HG03097 (cell line): ENCODE measurements around the gene PUS10.

Source experiments
- ATAC-seq: cut with Tn5 transposase; IDR thresholded peaks from one replicate; pipeline ENCODE4 v1.9.1; 2021; ENCODE audit not compliant: unreplicated experiment, low FRiP score

Gene PUS10

GRCh38 chr2:60974652-60975051 is 43.4 kb downstream of the PUS10 start:
- ATAC-seq: no peak

GRCh38 chr2:60973705-60974104 is 44.4 kb downstream of the PUS10 start:
- ATAC-seq: no peak

GRCh38 chr2:60972889-60973656 is 45.0 kb downstream of the PUS10 start:
- ATAC-seq: no peak

- ATAC-seq: peak; percentile 64
Observed at GRCh38 chr2:60966507-60967405, 51.3 kb downstream of the PUS10 start.

GRCh38 chr2:60965499-60965785 is 52.6 kb downstream of the PUS10 start:
- no peak for ATAC-seq

- ATAC-seq: no peak
Observed at GRCh38 chr2:60964651-60965498, 53.2 kb downstream of the PUS10 start.

- ATAC-seq: no peak
Observed at GRCh38 chr2:60963190-60963589, 54.9 kb downstream of the PUS10 start.

- ATAC-seq: no peak
Observed at GRCh38 chr2:60962528-60962927, 55.5 kb downstream of the PUS10 start.

- no peak for ATAC-seq
Observed at GRCh38 chr2:60961457-60961856, 56.6 kb downstream of the PUS10 start.

GRCh38 chr2:60960706-60961105 is 57.3 kb downstream of the PUS10 start:
- ATAC-seq: no peak

GRCh38 chr2:60959501-60959900 is 58.6 kb downstream of the PUS10 start:
- no peak for ATAC-seq

- no peak for ATAC-seq
Observed at GRCh38 chr2:60958800-60959199, 59.3 kb downstream of the PUS10 start.

- ATAC-seq: no peak
Observed at GRCh38 chr2:60958361-60958760, 59.7 kb downstream of the PUS10 start.

- ATAC-seq: no peak
Observed at GRCh38 chr2:60957643-60958042, 60.4 kb downstream of the PUS10 start.

GRCh38 chr2:60957224-60957623 is 60.8 kb downstream of the PUS10 start:
- ATAC-seq: no peak

- no peak for ATAC-seq
Observed at GRCh38 chr2:60954139-60954538, 63.9 kb downstream of the PUS10 start.

- ATAC-seq: no peak
Observed at GRCh38 chr2:60948926-60949579, 69.0 kb downstream of the PUS10 start.

- ATAC-seq: no peak
Observed at GRCh38 chr2:60948161-60948560, 69.9 kb downstream of the PUS10 start.

GRCh38 chr2:60947056-60947455 is 71.0 kb downstream of the PUS10 start:
- no peak for ATAC-seq

GRCh38 chr2:60945341-60945740 is 72.7 kb downstream of the PUS10 start:
- no peak for ATAC-seq

GRCh38 chr2:60939622-60940021 is 78.4 kb downstream of the PUS10 start:
- no peak for ATAC-seq
